ENCODE results near the gene KIF21A. TPM values are rescaled to one million over a fixed set of nuclear protein-coding genes. Genes with fewer than 3 reads are reported as not detected.

The KIF21A gene
- total and polyA plus RNA-seq, 2 donors (not counting 3 experiments of a cell fraction or from before 2014, with no cell fraction given), result 1.8 to 10.1 TPM

- dilution Hi-C loops (cut with MboI; ENCODE audit: extremely low pct_ligation_motif_present, low sequenced_read_pairs) (no loop called here), intact Hi-C loops (cut with micrococcal nuclease) (no loop called here)
- FAIRE-seq (no peak), DNase-seq (ENCODE audit: low read depth, low spot score) (no peak)
- Histone ChIP-seq H3K27me3 (ENCODE audit: control insufficient read depth in 2 of 2, insufficient read depth in 2 of 2, low read length in 2 of 2) (no peaks in the 10 kb centered on the region), H3K36me3 (ENCODE audit: control insufficient read depth in 2 of 2, extremely low read depth in 1 of 2, insufficient read depth in 2 of 2, low read length in 2 of 2) (no peaks in the 10 kb centered on the region), H4K20me1 (replicated peaks; ENCODE audit: control insufficient read depth, extremely low read depth, insufficient read depth, low read length) (no peaks in the 10 kb centered on the region), H3K9me3 (replicated peaks; ENCODE audit: control insufficient read depth, insufficient read depth, low read length) (no peaks in the 10 kb centered on the region), H3K79me2 (ENCODE audit: control insufficient read depth, insufficient read depth, low read length) (no peaks in the 10 kb centered on the region), H3K4me2 (ENCODE audit: insufficient read depth, low read length) (no peak overlapping the region), H2AFZ (ENCODE audit: low read depth, low read length) (no peak overlapping the region), H3K9ac (replicated peaks; ENCODE audit: extremely low read depth, insufficient read depth, low read length) (no peak overlapping the region), H3K4me3 (replicated peaks in 1 of 3; ENCODE audit: insufficient read depth in 1 of 3, low read depth in 1 of 3, low read length in 3 of 3) (no peak overlapping the region), H3K9me1 (replicated peaks; ENCODE audit: control insufficient read depth, extremely low read depth, insufficient read depth, low read length) (no peaks in the 10 kb centered on the region), H3K27ac (ENCODE audit: insufficient read depth, low read depth, low read length) (no peak overlapping the region), H3K4me1 (ENCODE audit: control insufficient read depth, extremely low read depth, insufficient read depth, low read length) (no peaks in the 10 kb centered on the region)
- TF ChIP-seq CTCF (IDR thresholded peaks at IDR 0.05; ENCODE audit: extremely low read depth in 1 of 2, insufficient read depth in 1 of 2, low read depth in 1 of 2, low read length in 2 of 2), result no peak
- CTCF ChIA-PET, result interaction anchor here (0.6 to 1.6 kb wide), 2 partner anchors 8 to 11 kb away, joined by 3 read pairs; no protein-coding TSS in a partner anchor
- POLR2A ChIA-PET, result no interaction called here
- BruUV-seq (replicated peaks), result no TSS peak
These were observed 37.3 kb downstream of the KIF21A start for GRCh38 chr12:39405580-39405979.

- no peak overlapping the region for H3K9ac ChIP-seq (replicated peaks; ENCODE audit: extremely low read depth, insufficient read depth, low read length)
- H3K27me3 ChIP-seq (ENCODE audit: control insufficient read depth in 2 of 2, insufficient read depth in 2 of 2, low read length in 2 of 2), result no peaks in the 10 kb centered on the region
- H3K36me3 ChIP-seq (ENCODE audit: control insufficient read depth in 2 of 2, extremely low read depth in 1 of 2, insufficient read depth in 2 of 2, low read length in 2 of 2), result no peaks in the 10 kb centered on the region
- no peaks in the 10 kb centered on the region for H3K9me3 ChIP-seq (replicated peaks; ENCODE audit: control insufficient read depth, insufficient read depth, low read length)
- CTCF ChIA-PET, result interaction anchor here (0.8 kb wide), 1 partner anchor 9 kb away, joined by 3 read pairs; no protein-coding TSS in a partner anchor
- POLR2A ChIA-PET, result no interaction called here
- no peak for DNase-seq (ENCODE audit: low read depth, low spot score)
- no peak overlapping the region for H3K4me3 ChIP-seq (replicated peaks in 1 of 3; ENCODE audit: insufficient read depth in 1 of 3, low read depth in 1 of 3, low read length in 3 of 3)
- H3K27ac ChIP-seq (ENCODE audit: insufficient read depth, low read depth, low read length), result no peak overlapping the region
- dilution Hi-C loops (cut with MboI; ENCODE audit: extremely low pct_ligation_motif_present, low sequenced_read_pairs), result no loop called here
- intact Hi-C loops (cut with micrococcal nuclease), result no loop called here
- H4K20me1 ChIP-seq (replicated peaks; ENCODE audit: control insufficient read depth, extremely low read depth, insufficient read depth, low read length), result no peaks in the 10 kb centered on the region
- no TSS peak for BruUV-seq (replicated peaks)
- no peak overlapping the region for H3K4me2 ChIP-seq (ENCODE audit: insufficient read depth, low read length)
- no peak overlapping the region for H2AFZ ChIP-seq (ENCODE audit: low read depth, low read length)
- H3K79me2 ChIP-seq (ENCODE audit: control insufficient read depth, insufficient read depth, low read length), result no peaks in the 10 kb centered on the region
- FAIRE-seq, result no peak
- H3K4me1 ChIP-seq (ENCODE audit: control insufficient read depth, extremely low read depth, insufficient read depth, low read length), result no peaks in the 10 kb centered on the region
- H3K9me1 ChIP-seq (replicated peaks; ENCODE audit: control insufficient read depth, extremely low read depth, insufficient read depth, low read length), result no peaks in the 10 kb centered on the region
- no peak for TF ChIP-seq MYC (IDR thresholded peaks at IDR 0.05; ENCODE audit: low read depth, low read length)
- no peak for TF ChIP-seq FOS (IDR thresholded peaks at IDR 0.05; ENCODE audit: borderline replicate concordance, insufficient read depth, low read length)
- no peak for TF ChIP-seq JUN (IDR thresholded peaks at IDR 0.05; ENCODE audit: borderline replicate concordance, insufficient read depth, insufficient read length, low read depth)
- no peak for TF ChIP-seq EZH2 (IDR thresholded peaks at IDR 0.05; ENCODE audit: borderline replicate concordance, low read depth, low read length, severe bottlenecking)
- no peak for TF ChIP-seq GATA2 (IDR thresholded peaks at IDR 0.05; ENCODE audit: insufficient read depth, insufficient read length, low read depth, low read length)
- no peak for TF ChIP-seq CTCF (IDR thresholded peaks at IDR 0.05; ENCODE audit: extremely low read depth in 1 of 2, insufficient read depth in 1 of 2, low read depth in 1 of 2, low read length in 2 of 2)
- TF ChIP-seq POLR2A (IDR thresholded peaks at IDR 0.05; ENCODE audit: low read depth, low read length), result no peak
- no peak for TF ChIP-seq MAX (IDR thresholded peaks at IDR 0.05; ENCODE audit: insufficient read depth, insufficient read length)
- TF ChIP-seq POLR2AphosphoS5 (IDR thresholded peaks at IDR 0.05; ENCODE audit: insufficient read depth, low read depth, low read length), result no peak
These were observed 38.9 kb downstream of the KIF21A start for GRCh38 chr12:39404000-39404399.

All from endothelial cell of umbilical vein (primary cell).